HG03196 (cell line): ENCODE results near the gene SEMA3G.

Experiments used
- ATAC-seq: cut with Tn5 transposase; IDR thresholded peaks from one replicate; pipeline ENCODE4 v1.9.1; 2021; ENCODE audit not compliant: unreplicated experiment

Gene SEMA3G

DNA sequence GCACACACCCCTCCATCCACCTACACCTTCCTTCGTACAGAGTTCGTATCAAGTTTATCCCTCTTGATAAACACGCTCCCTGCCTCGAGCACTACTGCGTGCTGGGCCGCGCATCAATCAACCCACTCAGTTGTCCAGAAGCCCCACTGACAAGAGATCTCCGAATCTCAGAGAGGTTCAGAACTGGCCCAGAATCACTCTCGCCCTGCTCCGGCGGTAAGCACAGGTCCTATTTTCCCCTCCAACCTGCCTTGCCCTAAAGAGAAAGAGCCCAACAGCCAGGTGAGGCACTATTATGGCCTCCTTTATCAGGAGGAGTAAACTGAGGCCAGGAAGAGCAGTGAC is 10.0 kb upstream of the SEMA3G start:
- ATAC-seq, result no peak

GRCh38 chr3:52454250-52454937 is 9.5 kb upstream of the SEMA3G start:
- ATAC-seq, result no peak

DNA sequence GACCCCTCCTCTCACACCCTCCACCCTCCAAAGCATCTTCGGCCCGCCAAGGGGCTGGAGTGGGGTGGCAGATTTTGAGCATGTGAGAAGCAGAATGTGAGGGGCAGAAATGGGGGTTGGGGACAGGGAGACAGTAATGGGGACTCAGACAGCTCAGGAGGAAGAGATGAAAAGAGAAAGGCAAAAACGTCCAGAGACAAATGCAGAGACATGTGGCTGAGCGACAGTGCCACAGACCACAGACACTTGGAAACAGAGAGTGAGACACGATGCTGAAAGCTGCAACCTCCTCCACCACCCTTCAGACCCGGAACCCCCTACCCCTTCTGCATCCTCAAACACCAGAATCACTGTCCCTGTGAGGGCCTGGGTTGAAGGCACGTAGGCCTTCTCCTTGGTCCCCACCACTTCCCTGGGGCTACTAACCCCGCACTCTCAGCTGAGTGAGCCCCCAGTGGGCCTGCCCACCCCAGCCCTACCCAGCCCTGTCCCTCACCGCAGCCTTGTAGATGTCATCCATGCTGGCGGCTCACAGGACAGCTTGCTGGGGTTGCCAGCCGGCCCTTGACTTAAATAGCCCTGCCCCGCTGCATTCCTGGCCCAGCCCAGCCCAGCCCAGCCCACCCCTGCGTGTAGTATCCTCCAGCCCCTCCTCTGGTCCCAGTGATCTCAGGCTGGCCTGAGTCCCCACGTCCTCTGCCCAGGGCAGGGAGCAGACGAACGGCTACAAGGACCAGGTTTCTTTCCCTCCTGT is 8.8 kb upstream of the SEMA3G start, which contains the start of gene TNNC1:
TSS of gene TNNC1 (minus strand) at position 546 of the 754 bp plus-strand sequence. CDS start at position 520, 26 bp downstream.
- ATAC-seq, result no peak

GRCh38 chr3:52452570-52453221 is 7.8 kb upstream of the SEMA3G start:
- no peak for ATAC-seq

- no peak for ATAC-seq
These were observed 7.2 kb upstream of the SEMA3G start for GRCh38 chr3:52452126-52452525.

DNA sequence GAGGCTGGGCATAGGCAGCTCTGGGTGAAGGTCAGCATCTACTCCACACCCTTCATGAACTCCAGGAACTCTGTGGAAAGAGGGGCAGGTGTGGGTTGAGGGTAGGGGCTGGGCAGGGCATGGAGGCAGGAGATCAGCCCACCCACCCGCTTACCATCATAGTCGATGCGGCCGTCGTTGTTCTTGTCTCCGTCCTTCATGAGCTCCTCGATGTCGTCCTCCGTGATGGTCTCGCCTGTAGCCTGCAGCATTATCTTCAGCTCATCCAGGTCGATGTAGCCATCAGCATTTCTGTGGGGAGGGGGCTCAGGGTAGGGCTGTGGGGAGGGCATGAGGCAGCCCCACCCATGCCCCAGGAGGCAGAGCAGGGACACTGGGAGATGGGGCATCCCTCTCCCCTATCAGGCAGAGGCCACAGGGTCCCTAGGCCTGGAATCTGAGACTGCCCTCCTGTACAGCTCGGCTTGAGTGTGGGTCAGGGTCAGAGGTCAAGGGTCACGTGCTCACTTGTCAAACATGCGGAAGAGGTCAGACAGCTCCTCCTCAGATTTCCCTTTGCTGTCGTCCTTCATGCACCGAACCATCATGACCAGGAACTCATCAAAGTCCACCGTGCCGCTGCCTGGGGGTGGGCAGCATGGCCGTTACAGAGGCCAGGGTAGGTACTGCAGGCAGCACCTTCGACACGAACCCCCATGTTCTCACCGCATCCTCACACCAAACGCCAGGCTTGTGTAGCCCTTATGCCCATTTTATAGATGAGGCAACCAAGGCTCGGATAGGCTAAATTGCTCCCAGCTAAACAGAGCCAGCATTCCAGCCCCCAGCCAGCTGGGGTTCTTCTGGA is 6.6 kb upstream of the SEMA3G start:
- ATAC-seq, result no peak

DNA sequence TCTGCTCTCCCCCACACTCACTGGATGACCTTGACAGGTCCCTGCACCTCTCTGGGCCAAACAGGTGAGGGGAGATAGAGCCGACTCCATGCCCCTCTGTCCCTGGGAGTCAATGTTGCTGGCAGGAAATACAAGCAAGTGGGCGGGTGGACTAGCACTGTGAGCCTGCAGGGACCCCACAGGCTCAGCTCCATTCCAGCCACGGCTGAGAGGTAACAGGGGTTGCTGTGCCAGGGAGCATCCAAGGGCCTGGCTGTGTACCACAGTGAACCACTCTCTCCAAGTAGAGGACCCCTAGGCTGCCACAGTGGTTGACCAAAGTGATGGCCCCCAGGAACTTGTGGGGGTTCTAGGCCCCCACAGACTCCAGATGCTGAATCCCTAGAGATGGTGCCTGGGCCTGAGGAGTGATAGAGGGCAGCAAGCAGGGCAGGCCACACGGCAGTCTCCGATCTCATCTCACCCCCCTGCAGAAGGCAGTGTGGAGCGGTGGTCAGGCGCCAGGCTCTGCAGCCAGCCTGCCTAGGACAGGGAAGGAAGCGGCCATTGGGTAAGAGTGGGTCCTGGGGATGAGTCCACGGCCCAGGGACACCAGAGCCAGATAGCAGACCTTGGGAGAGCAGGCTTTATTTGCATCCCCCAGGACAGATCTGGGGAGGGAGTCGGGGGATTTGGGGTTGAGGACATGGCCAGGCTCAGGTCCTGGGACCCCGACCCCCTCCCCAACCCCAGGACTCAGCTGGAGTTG is 5.8 kb upstream of the SEMA3G start:
- ATAC-seq, result no peak

DNA sequence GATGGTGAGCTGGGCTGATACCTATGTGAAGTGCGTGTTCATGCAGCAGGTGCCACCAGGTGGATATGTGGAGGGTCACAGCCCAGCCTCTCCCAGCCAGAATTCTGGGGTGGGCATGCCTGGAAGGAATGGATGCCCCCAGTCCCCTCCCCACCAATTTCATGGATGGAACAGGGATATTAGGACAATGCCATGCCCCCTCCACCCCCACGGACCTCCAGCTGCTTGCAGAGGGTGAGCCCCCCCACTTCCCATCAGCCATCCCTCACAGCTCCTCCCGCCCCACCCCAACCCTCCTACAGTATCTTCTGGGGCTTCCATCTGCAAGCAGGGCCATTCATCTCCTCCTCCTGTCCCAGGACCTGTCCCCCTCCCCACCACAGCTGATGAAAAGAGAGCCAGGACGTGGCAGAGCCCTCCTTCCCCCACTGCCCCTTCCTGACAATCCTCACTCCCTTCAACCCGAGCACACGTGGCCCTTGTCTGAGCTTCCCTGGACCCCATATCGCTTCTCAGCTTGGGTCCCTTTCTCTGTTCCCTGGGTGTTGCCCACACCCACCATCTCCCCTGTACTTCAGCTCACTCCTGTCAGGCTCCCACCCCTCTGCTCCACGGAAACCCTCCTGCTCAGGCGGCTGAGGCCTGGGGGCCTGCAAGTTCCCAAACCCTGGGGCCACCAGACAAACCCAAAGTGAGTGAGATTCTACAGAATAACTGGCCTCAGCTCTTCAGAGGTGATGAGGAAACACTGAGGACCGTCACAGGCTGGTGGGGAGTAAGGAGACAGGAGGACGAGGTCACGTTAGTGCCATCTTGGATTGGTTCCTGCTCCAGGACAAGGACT is 2.8 kb upstream of the SEMA3G start:
- ATAC-seq, result no peak

DNA sequence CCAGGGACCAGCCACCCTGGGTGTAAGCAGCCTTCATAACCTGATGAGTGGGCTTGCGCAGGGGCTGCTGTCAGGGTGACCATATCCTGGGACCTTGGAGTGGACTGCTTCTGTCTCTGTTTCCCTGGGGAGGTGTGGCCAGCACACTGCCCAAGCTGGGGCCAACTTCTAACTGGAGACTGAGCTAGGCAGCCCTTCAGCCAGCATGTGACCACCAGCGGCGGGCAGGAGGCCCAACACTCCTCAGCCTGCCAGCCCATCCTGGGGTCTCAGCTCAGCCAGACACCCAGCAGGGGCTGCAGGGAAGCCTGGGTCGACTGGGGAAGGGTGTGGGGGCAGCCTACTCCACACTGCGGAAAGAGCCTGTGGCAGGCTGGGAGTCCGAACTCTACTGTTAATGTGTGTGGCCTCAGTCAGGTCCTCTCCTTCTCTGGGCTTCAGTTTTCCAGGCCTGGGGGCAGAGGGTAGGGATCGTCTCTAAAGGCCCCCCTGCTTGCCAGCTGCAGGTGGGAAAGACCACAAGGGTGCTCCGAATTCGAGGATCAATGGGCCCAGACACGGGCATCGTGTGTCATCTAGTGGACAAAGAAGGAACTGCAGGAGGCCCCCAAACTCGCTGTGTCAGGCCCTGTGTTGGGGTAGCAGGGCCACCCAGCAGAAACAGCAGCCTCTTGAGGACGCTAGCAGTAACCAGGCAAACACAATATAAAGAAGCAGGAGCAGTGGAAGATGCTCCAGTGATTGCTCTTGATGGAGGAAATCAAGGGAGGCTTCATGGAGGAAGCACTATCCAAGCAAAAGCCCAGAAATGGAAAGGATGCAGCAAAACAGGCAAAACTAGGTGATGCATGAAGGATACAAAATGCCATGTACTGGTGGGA is 2.0 kb upstream of the SEMA3G start:
- no peak for ATAC-seq

- no peak for ATAC-seq
These were observed 1.1 kb upstream of the SEMA3G start for GRCh38 chr3:52446042-52446441.

- ATAC-seq, result no peak
These were observed 864 bp downstream of the SEMA3G start for GRCh38 chr3:52443791-52444687.

- no peak for ATAC-seq
These were observed 1.7 kb downstream of the SEMA3G start for GRCh38 chr3:52443268-52443610.

DNA sequence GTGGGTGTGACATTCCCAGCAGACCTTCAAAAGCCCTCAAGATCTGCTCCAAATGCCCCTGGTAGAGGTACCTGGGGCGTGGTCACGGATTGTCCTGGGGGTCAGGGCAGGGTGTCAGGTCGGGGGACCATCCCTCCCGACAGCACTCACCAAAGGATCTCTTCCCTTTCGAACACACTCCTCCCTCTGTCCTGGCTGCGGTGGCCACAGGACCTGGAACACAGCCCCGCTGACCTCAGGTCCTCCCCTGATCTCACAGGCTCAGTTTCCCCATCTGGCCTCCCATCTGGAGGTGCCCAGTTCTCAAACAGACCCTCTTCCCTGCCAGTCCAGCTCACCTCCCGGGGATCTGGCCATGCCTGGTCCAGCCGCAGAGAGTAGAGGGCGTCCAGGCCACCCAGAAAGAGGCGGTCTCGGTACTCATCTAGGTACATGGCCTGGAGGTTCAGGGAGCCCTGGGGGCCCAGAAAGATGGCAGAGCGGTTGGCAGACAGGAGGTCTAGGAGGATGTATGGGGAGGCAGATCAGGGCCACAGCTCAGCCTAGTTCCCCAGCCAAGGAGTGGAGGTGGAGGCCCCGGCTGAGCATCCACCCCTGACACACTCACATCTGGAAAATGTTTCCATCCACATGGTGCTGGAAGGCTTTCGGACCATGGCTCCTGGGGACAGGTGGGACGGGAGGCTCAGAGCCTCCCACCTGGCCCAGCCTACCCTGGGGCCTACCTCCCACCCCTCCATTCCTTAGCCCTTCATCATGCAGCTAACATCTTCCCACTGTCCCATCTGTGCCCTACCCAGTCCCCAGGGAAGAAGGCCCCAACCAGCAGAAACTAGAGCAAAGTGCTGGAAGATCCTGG is 2.3 kb downstream of the SEMA3G start:
- ATAC-seq, result no peak

- ATAC-seq, result no peak
These were observed 3.1 kb downstream of the SEMA3G start for GRCh38 chr3:52441772-52442332.

GRCh38 chr3:52441091-52441771 is 3.7 kb downstream of the SEMA3G start:
- no peak for ATAC-seq

- no peak for ATAC-seq
These were observed 4.2 kb downstream of the SEMA3G start for GRCh38 chr3:52440671-52441070.
